Kidney epithelial cell (primary cell): ENCODE results near the gene ZSWIM6. TPM values are rescaled to one million over a fixed set of nuclear protein-coding genes. Genes with fewer than 3 reads are reported as not detected.

Experiments
- DNase-seq: peaks from one replicate; pipeline ENCODE4 v3.0.0-alpha.2; 2010; ENCODE audit warnings: low read depth
- H3K27me3 ChIP-seq: 2 replicates; pipeline ENCODE4 v1.6.0; 2011; ENCODE audit warnings: low read length; ENCODE audit not compliant: control insufficient read depth, insufficient read depth
- H3K36me3 ChIP-seq: 2 replicates; pipeline ENCODE4 v1.5.1; 2011; ENCODE audit warnings: low read length; ENCODE audit not compliant: control insufficient read depth, insufficient read depth
- H3K4me3 ChIP-seq: 2 replicates; pipeline ENCODE4 v1.5.1; 2011; ENCODE audit warnings: low read depth, mild to moderate bottlenecking, control low read depth, low read length
- total RNA-seq: library from RNA; depleted of rRNA; stranded (reverse); fragments of >200 nt; gene quantifications from 2 replicates; pipeline ENCODE4 v1.2.3, GENCODE V29; 2015
- TF ChIP-seq, protein P1 (sequence below): IDR thresholded peaks from 2 replicates; pipeline ENCODE4 v1.5.1; 2011; ENCODE audit warnings: mild to moderate bottlenecking, moderate library complexity, low read length, control low read depth, inconsistent platforms; ENCODE audit not compliant: insufficient read depth, poor library complexity, severe bottlenecking

The ZSWIM6 gene
- 18.5 and 22.5 TPM in 2 replicates for total RNA-seq

DNA sequence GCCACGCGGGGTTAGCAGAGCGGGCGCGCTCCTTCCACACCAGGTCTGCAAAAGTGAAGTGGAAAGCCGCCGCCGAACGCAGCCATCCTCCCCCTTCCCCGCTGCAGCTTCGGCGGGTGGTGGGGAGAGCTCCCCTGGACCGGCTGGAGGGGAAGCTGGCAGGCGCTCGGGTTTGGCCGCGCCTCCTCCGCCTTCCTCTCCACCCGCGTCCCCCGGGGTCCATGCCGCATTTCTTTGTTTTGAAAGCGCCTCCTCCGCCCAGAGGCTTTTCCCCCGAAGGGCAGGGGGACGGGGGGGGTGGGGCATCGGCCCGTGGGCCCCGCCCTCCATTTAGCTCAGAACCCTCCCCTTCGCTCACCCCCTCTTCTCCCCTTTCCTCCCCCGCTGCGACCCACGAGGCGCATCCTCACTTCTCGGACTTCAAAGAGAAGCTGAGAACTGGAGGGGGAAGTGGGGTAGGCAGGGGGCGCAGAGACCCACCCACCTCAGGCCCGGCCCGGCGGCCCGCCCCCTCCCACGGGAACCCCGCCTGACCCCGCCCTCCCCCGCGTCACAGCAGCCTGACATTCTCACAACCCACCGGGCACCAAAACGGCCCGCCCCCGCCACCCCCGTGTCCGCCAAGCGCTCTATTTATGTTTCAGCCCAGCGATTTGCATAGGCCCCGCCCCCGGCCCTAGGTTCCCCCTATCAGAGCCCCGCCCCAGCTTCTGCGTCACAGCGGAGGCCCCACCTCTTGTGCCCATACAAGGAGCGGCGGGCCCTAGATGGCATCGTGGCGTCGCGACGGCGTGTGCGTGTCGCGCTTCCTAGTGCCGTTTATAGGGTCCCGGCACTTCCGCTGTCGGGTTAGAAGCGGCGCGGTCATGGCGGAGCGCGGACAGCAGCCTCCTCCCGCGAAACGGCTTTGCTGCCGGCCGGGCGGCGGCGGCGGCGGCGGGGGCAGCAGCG, at the start of gene ZSWIM6:
Gene ZSWIM6, plus strand, starts transcription at position 852 of the 951 bp plus-strand sequence. Its CDS starts 15 bp downstream, at position 867.
- TF ChIP-seq, protein P1, sequence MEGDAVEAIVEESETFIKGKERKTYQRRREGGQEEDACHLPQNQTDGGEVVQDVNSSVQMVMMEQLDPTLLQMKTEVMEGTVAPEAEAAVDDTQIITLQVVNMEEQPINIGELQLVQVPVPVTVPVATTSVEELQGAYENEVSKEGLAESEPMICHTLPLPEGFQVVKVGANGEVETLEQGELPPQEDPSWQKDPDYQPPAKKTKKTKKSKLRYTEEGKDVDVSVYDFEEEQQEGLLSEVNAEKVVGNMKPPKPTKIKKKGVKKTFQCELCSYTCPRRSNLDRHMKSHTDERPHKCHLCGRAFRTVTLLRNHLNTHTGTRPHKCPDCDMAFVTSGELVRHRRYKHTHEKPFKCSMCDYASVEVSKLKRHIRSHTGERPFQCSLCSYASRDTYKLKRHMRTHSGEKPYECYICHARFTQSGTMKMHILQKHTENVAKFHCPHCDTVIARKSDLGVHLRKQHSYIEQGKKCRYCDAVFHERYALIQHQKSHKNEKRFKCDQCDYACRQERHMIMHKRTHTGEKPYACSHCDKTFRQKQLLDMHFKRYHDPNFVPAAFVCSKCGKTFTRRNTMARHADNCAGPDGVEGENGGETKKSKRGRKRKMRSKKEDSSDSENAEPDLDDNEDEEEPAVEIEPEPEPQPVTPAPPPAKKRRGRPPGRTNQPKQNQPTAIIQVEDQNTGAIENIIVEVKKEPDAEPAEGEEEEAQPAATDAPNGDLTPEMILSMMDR: no peak
- DNase-seq: peak; percentile 94
- Histone ChIP-seq H3K4me3 (peak within 1 kb of the TSS; percentile 95), H3K27me3 (no peaks in the 10 kb centered on the region), H3K36me3 (no peaks in the 10 kb centered on the region)

DNA sequence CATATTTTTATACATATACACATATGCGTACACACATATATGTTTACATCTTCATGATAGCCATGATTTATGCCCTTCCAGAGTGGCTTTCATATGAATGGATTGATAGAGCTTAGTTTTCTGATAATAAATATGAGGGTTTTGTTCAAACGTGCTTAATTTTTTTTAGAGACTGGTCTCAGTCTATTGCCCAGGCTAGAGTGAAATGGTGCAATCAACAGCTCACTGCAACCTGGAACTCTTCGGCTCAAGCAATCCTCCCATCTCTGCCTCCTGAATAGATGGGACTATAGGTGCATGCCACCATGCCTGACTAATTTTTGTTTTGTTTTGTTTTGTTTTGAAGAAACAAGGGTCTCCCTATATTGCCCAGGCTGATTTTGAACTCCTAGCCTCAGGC, 48.6 kb upstream of the ZSWIM6 start:
- no peak overlapping the region for H3K4me3 ChIP-seq
- DNase-seq: no peak
- H3K27me3 ChIP-seq: no peaks in the 10 kb centered on the region
- H3K36me3 ChIP-seq: no peaks in the 10 kb centered on the region
- TF ChIP-seq, protein P1: no peak

DNA sequence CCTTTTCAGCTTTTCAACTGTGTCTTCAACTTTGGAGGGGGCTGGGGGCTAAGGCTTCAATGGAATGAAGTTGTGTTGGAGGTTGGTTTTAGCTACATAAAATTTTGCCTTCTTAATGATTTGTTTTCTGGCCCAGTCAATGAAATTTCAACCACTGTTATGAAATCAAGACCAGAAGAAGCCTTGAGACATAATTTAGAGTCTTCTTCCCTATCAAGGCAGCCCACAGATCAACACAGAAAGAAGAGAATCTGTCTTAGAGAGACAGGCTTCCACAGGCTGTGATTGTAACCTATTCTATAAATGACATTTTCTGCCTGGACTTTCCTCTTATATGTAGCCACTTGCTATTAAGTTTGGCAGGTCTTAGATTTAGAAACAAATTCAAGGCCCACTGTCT, 46.5 kb upstream of the ZSWIM6 start:
- DNase-seq: no peak
- Histone ChIP-seq H3K4me3 (no peak overlapping the region), H3K36me3 (no peaks in the 10 kb centered on the region), H3K27me3 (no peaks in the 10 kb centered on the region)
- TF ChIP-seq, protein P1: no peak

DNA sequence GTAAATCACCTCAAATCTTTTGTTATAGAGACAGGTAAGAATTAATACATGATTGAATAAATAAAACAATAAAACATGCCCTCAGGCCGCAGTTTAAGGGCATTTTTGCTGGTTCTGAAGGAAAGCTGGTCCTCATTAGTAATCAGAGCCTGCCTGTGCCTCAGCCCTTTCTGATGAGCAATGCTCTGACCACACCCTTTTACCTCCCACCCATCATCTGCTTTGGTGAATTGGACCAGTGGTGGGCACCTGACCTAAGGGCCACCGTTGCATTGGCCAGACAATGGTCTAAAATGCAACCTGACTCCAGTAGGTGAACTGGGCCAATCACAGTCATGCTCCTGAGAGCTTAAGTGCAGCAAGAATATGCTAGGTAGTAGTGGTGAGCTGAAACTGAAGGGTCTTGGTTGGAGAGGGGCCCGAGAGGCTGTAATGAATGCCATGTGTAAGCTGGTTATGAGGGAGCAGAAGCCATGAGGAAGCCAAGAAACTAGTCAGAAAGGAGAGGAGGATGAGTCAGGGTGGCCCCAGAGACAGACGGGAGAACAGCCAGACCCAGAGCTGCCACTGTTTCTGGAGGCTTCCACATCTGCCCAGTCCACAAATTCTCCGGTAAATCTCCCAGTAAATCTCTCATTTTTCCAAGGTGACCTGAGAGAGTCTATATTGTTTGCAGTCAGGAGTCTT, 45.5 kb upstream of the ZSWIM6 start:
- TF ChIP-seq, protein P1: no peak
- H3K27me3 ChIP-seq: no peaks in the 10 kb centered on the region
- no peak overlapping the region for H3K4me3 ChIP-seq
- DNase-seq: no peak
- no peaks in the 10 kb centered on the region for H3K36me3 ChIP-seq

DNA sequence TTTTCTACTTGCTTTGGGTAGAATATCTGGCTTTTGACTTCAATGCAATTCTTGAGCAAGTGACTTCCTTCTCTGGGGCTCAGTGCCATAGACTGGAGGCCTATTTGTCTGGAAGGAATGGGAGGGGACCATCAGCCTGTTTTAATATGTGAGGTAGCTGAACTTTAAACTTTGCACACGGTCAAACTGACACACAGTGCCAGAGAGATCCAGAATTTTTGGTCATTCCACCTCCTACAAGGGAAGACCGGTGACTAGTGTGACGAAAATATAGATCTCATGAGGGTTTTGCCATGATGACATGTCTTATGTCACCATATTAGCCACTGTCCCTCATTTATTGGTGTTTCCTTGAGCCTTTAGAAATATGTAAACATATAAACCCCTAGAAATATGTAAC, 44.6 kb upstream of the ZSWIM6 start:
- no peaks in the 10 kb centered on the region for H3K27me3 ChIP-seq
- no peaks in the 10 kb centered on the region for H3K36me3 ChIP-seq
- no peak for DNase-seq
- TF ChIP-seq, protein P1: no peak
- no peak overlapping the region for H3K4me3 ChIP-seq
